Esophagus (tissue), 2 donors: ENCODE results near the gene FTCD. TPM values are rescaled to one million over a fixed set of nuclear protein-coding genes. Genes with fewer than 3 reads are reported as not detected.
"Not testable (repeated sequence)": the region's sequence is repeated elsewhere in the genome, so short reads cannot be mapped to it uniquely, and the experiment has no call there.

Source experiments
- H3K27ac ChIP-seq, 2 donors: one replicate each; pipeline ENCODE4 v1.5.1; 2013; ENCODE audit warnings: low read depth in 2 of 2, mild to moderate bottlenecking in 2 of 2, inconsistent platforms in 1 of 2, low read length in 1 of 2, moderate library complexity in 1 of 2
- H3K27me3 ChIP-seq, 2 donors: one replicate each; pipeline ENCODE4 v1.6.1; 2013; ENCODE audit warnings: low read length in 2 of 2, control low read depth in 1 of 2, mild to moderate bottlenecking in 1 of 2; ENCODE audit not compliant: insufficient read depth in 2 of 2, control insufficient read depth in 1 of 2
- H3K36me3 ChIP-seq, 2 donors: one replicate each; pipeline ENCODE4 v1.6.1; 2013; ENCODE audit warnings: low read length in 1 of 2; ENCODE audit not compliant: control insufficient read depth in 2 of 2, insufficient read depth in 2 of 2
- H3K4me1 ChIP-seq, 2 donors: one replicate each; pipeline ENCODE4 v1.6.1; 2013; ENCODE audit warnings: low read length in 1 of 2; ENCODE audit not compliant: control insufficient read depth in 2 of 2, insufficient read depth in 2 of 2
- H3K4me3 ChIP-seq, 2 donors: one replicate each; pipeline ENCODE4 v1.5.1; 2013; ENCODE audit warnings: low read length in 2 of 2, mild to moderate bottlenecking in 2 of 2, low read depth in 1 of 2, moderate library complexity in 1 of 2
- H3K9me3 ChIP-seq, 2 donors: one replicate each; pipeline ENCODE4 v1.6.1; 2013; ENCODE audit warnings: mild to moderate bottlenecking in 2 of 2, low read depth in 1 of 2, low read length in 1 of 2, moderate library complexity in 1 of 2; ENCODE audit not compliant: control insufficient read depth in 2 of 2, insufficient read depth in 1 of 2
- WGBS, 2 donors: extraction: QIAGEN DNeasy Blood & Tissue Kit; methylation state at CpG; one replicate each; pipeline ENCODE4 v1.1.7; 2013; 5-methylcytosine and 5-hydroxymethylcytosine counted together
- polyA plus RNA-seq, 2 donors: library from polyadenylated mRNA; stranded (reverse); fragments of 200-250 nt; gene quantifications; one replicate each; pipeline ENCODE4 v1.2.3, GENCODE V29; 2013
- donor health status: healthy with polysubstance abuse.
- donor health status: Bipolar disorder and iron deficiency.

The FTCD gene
- polyA plus RNA-seq: under 1 TPM; 0.33 to 0.39 TPM

DNA sequence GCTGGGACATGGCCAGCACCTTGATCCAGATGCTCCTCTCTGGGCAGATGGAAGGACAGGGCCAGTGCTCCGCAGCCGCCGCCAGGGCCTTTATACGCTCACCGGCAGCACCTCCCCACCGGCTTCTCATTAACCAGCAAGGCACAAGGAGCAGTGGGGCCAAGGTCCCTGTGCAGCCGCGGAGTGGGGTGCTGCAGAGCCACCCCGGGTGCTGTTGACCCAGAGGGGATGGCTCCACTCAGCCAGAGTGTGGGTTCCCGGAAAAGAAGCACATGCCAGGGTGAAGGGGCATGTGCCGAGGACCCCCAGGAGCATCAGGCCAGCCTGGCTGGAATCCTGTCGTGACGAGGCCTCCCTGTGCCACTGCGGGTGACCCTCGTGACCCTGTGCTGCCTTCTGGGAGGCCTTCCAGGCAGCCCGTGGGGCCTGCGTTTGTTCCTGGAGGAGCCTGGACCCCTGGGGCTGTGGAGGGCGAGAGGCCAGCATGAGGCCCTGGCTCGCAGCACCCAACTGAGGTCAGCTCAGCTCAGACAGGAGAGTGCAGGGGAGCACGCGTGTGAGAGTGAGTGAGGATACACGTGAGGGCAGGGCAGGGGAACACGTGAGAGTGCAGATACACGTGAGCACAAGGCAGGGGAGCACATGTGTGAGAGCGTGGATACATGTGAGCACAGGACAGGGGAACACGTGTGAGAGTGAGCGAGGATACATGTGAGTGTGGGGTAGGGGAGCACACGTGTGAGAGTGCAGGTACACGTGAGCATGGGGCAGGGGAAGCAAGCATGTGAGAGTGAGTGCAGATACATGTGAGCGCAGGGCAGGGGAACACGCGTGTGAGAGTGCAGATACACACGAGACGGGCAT is at the start of gene FTCD:
Gene FTCD (minus strand): TSS at position 66 of the 864 bp plus-strand sequence. CDS start 56 bp downstream, at position 10.
- Histone ChIP-seq H3K4me1 (peaks cover 0 to 4% of the 10 kb centered on the region in 2 donors), H3K27ac (no peak within 1 kb of the TSS), H3K36me3 (no peaks in the 10 kb centered on the region), H3K4me3 (no peak within 1 kb of the TSS), H3K27me3 (no peaks in the 10 kb centered on the region), H3K9me3 (no peaks in the 10 kb centered on the region)
- WGBS, 2 donors: 81 to 82% methylated on average over 34 of the region's 34 CpGs

DNA sequence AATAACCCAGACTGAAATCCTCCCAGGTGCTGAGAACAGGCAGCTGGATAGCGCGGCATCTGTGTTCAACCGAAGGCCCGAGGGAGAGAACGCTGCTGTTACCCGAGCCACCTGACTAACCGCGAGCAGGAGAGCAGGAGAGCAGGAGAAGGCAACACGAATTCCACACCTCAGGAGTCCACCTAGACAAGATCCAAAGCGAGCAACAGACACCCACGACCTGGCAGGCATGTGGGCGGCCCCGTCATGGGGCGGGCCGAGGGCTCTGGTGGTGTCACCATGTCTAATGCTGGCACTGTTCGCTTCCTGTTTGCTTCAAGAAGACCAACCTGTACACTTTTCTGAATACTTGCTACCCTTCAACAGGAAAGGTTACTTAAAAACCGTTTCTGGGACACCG is 49.8 kb upstream of the FTCD start:
- H3K36me3 ChIP-seq: peaks cover 14 to 51% of the 10 kb centered on the region in 2 donors
- 89 to 93% methylated on average over 18 of the region's 18 CpGs for WGBS, 2 donors
- no peaks in the 10 kb centered on the region for H3K4me1 ChIP-seq
- H3K9me3 ChIP-seq: no peaks in the 10 kb centered on the region
- no peak overlapping the region for H3K4me3 ChIP-seq
- no peaks in the 10 kb centered on the region for H3K27me3 ChIP-seq
- no peak overlapping the region for H3K27ac ChIP-seq

DNA sequence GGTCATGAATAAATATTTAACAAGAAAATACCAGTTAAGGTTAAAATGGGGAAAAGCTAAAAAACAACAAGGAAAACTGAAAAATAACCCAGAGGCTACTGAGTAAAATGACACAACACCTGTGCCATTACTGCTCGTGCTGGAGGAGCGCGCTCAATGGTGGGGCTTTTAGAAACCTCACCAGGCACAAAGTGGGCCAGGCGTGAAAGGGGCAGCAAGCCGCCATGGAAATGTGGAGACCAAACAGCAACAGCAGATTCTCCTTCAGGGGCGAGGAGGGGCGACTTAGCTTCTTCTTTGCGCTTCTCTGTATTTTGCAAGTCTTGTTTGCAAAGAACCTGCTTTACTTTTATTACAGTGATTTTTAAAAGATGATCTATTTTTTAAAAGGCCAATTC is 47.8 kb upstream of the FTCD start:
- H3K36me3 ChIP-seq: peaks cover 14 to 39% of the 10 kb centered on the region in 2 donors
- H3K4me1 ChIP-seq: no peaks in the 10 kb centered on the region
- H3K9me3 ChIP-seq: peaks cover 0 to 3% of the 10 kb centered on the region in 2 donors
- H3K4me3 ChIP-seq: no peak overlapping the region
- H3K27ac ChIP-seq: no peak overlapping the region
- no peaks in the 10 kb centered on the region for H3K27me3 ChIP-seq
- 94 to 97% methylated on average over 8 of the region's 8 CpGs for WGBS, 2 donors

DNA sequence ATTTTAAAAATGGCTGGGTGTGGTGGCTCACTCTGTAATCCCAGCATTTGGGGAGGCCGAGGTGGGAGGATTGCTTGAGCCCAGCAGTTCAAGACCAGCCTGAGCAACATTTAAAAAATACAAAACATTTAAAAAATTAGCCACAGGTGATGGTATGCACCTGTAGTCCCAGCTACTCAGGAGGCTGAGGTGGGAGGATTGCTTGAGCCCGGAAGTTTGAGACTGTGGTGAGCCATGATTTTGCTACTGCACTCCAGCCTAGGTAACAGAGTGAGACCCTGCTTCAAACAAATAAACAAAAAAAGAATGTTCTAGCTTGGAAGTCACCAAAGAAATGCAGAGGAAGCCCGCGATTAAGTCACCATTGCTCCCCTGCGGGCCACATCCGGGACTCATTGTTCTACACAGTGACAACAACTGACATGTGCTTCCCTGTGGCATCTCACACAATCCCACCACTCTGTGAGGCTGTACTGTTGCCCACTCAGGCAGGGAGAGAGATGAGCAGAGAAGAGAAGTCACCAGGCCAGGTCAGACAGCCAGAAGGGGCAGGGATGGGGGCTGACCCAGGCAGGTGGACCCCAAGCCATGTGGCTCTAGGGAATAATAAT is 47.3 kb upstream of the FTCD start:
- 87% methylated on average over 6 of the region's 6 CpGs for WGBS, 2 donors
- Histone ChIP-seq H3K27me3 (no peaks in the 10 kb centered on the region), H3K9me3 (peaks cover 0 to 3% of the 10 kb centered on the region in 2 donors), H3K27ac (no peak overlapping the region), H3K4me1 (no peaks in the 10 kb centered on the region), H3K36me3 (peaks cover 12 to 36% of the 10 kb centered on the region in 2 donors), H3K4me3 (no peak overlapping the region)

DNA sequence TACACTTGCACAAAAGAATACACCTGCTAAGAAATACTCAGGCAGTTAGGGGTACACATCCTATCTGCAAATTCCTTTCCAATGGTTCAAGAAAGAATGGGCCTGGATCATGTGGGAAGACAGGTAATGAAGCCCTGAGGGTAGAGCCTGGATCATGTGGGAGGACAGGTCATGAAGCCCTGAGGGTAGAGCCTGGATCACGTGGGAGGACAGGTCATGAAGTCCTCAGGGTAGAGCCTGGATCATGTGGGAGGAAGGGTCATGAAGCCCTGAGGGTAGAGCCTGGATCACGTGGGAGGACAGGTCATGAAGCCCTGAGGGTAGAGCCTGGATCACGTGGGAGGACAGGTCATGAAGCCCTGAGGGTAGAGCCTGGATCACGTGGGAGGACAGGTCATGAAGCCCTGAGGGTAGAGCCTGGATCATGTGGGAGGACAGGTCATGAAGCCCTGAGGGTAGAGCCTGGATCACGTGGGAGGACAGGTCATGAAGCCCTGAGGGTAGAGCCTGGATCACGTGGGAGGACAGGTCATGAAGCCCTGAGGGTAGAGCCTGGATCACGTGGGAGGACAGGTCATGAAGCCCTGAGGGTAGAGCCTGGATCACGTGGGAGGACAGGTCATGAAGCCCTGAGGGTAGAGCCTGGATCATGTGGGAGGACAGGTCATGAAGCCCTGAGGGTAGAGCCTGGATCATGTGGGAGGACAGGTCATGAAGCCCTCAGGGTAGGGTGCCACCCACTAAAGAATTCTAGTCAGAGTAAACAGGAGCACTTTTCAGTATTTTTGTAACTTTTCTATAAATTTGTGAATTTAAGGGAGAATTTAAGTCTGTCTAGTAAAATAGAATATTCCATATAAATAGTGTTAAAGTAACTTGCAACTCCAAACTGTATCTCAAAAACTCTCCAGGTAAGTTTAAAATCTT is 45.8 kb upstream of the FTCD start:
- H3K36me3 ChIP-seq: peaks cover 1 to 28% of the 10 kb centered on the region in 2 donors
- not testable (repeated sequence) for H3K4me1 ChIP-seq
- WGBS, 2 donors: 71 to 88% methylated on average over 2 to 3 of the region's 8 CpGs

DNA sequence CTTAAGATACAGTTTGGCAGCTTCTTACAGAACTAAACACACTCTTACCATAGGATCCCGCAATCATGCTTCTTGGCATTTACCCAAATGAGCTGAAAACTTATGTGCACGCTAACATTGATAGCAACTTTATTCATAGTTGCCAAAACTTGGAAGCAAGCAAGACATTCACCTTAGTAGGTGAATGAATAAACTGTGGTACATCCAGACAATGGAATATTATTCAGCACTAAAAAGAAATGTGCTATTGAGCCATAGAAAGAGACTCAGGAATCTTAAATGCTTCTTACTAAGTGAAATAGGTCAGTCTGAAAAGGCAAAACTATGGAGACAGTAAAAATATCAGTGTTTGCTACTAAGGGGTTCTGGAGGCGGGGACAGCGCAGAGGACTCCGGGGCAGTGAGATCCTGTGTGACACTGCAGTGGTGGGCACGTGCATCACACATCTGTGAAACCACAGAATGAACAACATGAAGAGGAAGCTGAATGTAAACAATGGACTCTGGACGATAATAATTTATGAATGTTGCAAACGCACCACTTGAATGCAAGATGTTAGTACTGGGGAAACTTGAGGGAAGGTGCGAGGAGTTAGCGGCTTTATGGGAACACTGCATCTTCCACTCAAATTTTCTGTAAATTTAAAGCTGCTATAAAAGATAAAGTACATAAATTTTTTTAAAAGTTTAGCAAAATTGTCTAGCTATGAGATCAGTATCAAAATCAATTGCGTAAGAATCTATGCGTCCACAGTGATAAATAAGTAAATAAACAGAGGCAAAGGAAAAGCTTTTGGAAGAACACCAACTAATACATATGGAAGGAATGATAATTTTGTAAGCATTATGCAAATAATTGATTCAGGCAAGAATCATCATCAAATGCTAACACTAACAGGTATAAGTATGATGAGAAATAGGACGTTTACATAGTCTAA is 44.3 kb upstream of the FTCD start:
- H3K4me1 ChIP-seq: no peaks in the 10 kb centered on the region
- H3K36me3 ChIP-seq: peaks cover 0 to 32% of the 10 kb centered on the region in 2 donors

More for the DNA sequence above, 45.8 kb upstream of the FTCD start:
- H3K27me3 ChIP-seq, H3K27ac ChIP-seq, H3K4me3 ChIP-seq, H3K9me3 ChIP-seq: not testable (repeated sequence)

GRCh38 chr21:46196733-46197132 is 41.4 kb upstream of the FTCD start:
- peaks cover 5 to 49% of the 10 kb centered on the region in 2 donors for H3K36me3 ChIP-seq
- no peaks in the 10 kb centered on the region for H3K4me1 ChIP-seq
- H3K27ac ChIP-seq: no peak overlapping the region
- H3K9me3 ChIP-seq: peaks cover 0 to 3% of the 10 kb centered on the region in 2 donors
- H3K27me3 ChIP-seq: no peaks in the 10 kb centered on the region
- 87 to 89% methylated on average over 20 of the region's 20 CpGs for WGBS, 2 donors
- H3K4me3 ChIP-seq: no peak overlapping the region

More for the DNA sequence above, 44.3 kb upstream of the FTCD start:
- Histone ChIP-seq H3K4me3 (no peak overlapping the region), H3K27ac (no peak overlapping the region), H3K9me3 (peaks cover 0 to 3% of the 10 kb centered on the region in 2 donors), H3K27me3 (no peaks in the 10 kb centered on the region)
- WGBS, 2 donors: 78 to 84% methylated on average over 13 of the region's 13 CpGs

DNA sequence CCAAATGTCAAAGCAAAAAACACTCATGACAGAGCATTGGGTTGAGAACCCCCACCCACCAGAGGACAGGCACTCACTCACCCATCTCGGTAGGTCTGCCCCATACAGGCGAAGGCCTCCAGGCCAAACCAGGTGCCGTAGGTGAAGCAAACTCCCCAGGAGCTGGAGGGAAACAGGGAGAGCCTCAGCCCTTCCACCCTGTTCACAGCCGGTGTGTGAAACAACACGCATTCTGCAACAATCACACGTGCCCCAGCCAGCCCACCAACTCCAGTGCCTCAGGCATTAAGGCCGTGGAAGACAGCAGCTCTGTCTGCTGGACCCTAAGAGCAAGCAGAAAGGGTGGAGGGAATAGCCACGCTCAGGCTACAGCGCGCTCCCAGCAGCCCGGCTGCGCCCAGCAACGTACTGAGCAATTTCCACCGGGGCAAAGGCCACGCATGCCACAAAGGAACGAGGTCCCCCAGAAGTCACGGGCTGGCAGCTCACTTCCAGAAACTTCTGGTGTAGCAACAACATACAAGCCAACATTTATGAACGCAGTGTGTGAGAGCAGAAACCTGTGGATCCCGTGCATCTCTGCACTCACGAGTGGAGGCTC is 40.3 kb upstream of the FTCD start:
- H3K36me3 ChIP-seq: peaks cover 5 to 51% of the 10 kb centered on the region in 2 donors
- peaks cover 0 to 3% of the 10 kb centered on the region in 2 donors for H3K9me3 ChIP-seq
- H3K4me1 ChIP-seq: peaks cover 0 to 4% of the 10 kb centered on the region in 2 donors
- H3K27me3 ChIP-seq: no peaks in the 10 kb centered on the region
- WGBS, 2 donors: 91 to 92% methylated on average over 20 of the region's 20 CpGs
- H3K4me3 ChIP-seq: no peak overlapping the region
- H3K27ac ChIP-seq: no peak overlapping the region
